Peyer's patch (tissue), 4 donors: Measurements from ENCODE around the gene WWOX.

Source experiments
- POLR2A ChIP-seq, 2 donors: fragments of 450-650 bp; IDR thresholded peaks; one replicate each; pipeline ENCODE4 v1.5.1; 2017; ENCODE audit warnings: antibody characterized with exemption in 2 of 2, mild to moderate bottlenecking in 2 of 2, moderate library complexity in 2 of 2
- TF ChIP-seq, protein P1 (sequence below), 6 experiments: fragments of 450-650 bp in 4 of 6; fragments of 200-600 bp in 2 of 6; sonication (generic) in 1 of 6; IDR thresholded peaks; one replicate each; pipeline ENCODE4 v1.5.1; 2017 to 2019; ENCODE audit warnings: antibody characterized with exemption in 6 of 6, mild to moderate bottlenecking in 3 of 6, moderate library complexity in 1 of 6

DNA sequence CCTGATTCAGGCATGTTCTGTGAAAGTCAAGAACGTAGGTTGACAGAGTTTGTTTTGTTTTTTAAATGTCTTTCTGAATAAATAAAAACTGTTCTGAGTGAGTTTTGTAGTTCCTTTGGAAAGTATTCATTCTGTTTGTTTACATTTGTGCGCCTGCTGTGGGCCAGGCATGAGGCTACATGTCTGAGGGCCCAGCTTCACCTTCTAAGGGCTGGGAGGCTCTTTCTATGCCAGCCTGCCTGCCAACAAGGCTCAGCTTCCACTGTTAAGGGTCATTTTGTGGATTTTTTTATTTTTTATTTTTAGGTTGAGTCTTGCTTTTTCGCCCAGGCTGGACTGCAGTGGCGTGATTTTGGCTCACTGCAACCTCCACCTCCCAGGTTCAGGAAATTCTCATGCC, 6.1 kb downstream of the WWOX start:
- TF ChIP-seq, protein P1, sequence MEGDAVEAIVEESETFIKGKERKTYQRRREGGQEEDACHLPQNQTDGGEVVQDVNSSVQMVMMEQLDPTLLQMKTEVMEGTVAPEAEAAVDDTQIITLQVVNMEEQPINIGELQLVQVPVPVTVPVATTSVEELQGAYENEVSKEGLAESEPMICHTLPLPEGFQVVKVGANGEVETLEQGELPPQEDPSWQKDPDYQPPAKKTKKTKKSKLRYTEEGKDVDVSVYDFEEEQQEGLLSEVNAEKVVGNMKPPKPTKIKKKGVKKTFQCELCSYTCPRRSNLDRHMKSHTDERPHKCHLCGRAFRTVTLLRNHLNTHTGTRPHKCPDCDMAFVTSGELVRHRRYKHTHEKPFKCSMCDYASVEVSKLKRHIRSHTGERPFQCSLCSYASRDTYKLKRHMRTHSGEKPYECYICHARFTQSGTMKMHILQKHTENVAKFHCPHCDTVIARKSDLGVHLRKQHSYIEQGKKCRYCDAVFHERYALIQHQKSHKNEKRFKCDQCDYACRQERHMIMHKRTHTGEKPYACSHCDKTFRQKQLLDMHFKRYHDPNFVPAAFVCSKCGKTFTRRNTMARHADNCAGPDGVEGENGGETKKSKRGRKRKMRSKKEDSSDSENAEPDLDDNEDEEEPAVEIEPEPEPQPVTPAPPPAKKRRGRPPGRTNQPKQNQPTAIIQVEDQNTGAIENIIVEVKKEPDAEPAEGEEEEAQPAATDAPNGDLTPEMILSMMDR (IDR thresholded peaks at IDR 0.05): no peak
- TF ChIP-seq POLR2A (IDR thresholded peaks at IDR 0.05): no peak
